ENCODE results near the gene EPGN.

GRCh38 chr4:74267998-74268606, 40.2 kb upstream of the EPGN start:
- TF ChIP-seq CTCF (IDR thresholded peaks at IDR 0.05) (no peak), EZH2 (IDR thresholded peaks at IDR 0.05; ENCODE audit: borderline replicate concordance, insufficient read depth, low read depth, low read length, poor library complexity, severe bottlenecking) (no peak)

All from B cell (primary cell).